ENCODE results near the gene USP50. TPM values are rescaled to one million over a fixed set of nuclear protein-coding genes. Genes with fewer than 3 reads are reported as not detected.
"Not testable (repeated sequence)": the region's sequence is repeated elsewhere in the genome, so short reads cannot be mapped to it uniquely, and the experiment has no call there.

Gene USP50
- not detected for total RNA-seq

DNA sequence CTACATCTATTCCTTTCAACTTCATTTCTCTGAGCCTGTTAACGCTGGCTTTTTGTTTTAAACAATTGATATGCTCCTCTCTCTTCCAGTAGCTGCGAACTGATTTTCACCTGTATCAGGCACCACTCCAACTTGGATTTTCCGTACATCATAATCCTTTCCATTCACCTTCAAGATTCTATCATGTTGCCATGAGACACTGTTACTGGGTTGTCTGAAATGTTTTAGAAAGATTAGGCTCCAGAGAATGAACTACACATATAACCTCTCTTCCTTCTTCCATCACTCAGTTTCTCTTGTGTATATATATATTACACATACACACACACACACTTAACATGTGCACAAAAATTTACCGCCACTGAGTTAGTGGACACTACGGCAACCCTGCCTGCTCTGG lies at the start of gene USP50:
USP50 (minus strand) TSS at position 101 of the 400 bp plus-strand sequence. CDS start 141 bp downstream, outside the sequence.
- no peak for DNase-seq (ENCODE audit: low spot score)
- no peak for ATAC-seq
- no peak within 1 kb of the TSS for H3K27ac Mint-ChIP-seq
- H3K9me3 Mint-ChIP-seq: no peaks in the 10 kb centered on the region
- no peak within 1 kb of the TSS for H3K4me3 Mint-ChIP-seq
- no peaks in the 10 kb centered on the region for H3K36me3 Mint-ChIP-seq
- H3K4me1 Mint-ChIP-seq (ENCODE audit: low read depth in 2 of 2): no peaks in the 10 kb centered on the region
- peaks cover 0 to 10% of the 10 kb centered on the region in 2 donors for H3K27me3 Mint-ChIP-seq

DNA sequence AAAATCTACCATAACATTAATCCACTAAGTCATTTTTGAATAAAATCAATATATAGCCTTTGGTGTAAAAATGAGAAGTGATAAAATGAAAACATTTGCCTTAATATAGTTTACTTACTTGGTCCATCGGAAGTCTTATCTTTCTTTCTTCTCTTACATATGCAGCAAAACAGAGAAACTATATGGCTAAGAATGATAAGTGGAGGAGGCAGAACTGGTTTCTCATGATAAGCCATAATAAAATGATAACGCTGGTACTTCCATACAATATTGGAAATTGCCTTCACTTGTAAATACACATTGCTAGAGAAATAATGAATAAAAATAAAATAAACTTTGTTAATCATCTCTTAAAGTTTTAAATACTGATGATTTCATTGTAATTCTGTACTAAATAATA lies 47.8 kb upstream of the USP50 start:
- H3K27me3 Mint-ChIP-seq: no peaks in the 10 kb centered on the region
- H3K36me3 Mint-ChIP-seq: peaks cover 19% of the 10 kb centered on the region
- DNase-seq (ENCODE audit: low spot score) (no peak), ATAC-seq (no peak)
- no peaks in the 10 kb centered on the region for H3K9me3 Mint-ChIP-seq
- H3K4me1 Mint-ChIP-seq (ENCODE audit: low read depth in 2 of 2): no peaks in the 10 kb centered on the region
- peak overlapping the region in 1 of 2 donors; percentile 60 for H3K27ac Mint-ChIP-seq
- no peak overlapping the region for H3K4me3 Mint-ChIP-seq

DNA sequence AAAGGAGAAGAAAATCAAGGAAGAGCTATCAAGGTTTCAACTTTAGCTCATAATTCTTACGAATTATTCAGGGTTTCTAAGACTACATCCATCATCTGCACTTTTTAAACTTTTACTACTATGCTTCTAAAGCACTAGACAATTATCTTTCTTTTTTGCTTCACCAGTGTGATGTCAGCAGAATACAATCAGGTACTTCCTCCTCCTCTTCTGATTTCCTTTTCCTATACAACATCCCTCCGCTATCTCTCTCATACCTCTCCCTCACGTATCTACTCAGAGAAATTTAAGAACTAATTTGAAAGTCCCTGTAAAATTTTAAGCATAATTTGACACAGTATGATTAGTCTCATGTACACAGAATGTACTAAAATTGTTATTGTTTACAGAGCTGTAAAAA lies 47.3 kb upstream of the USP50 start:
- Mint-ChIP-seq H3K9me3 (no peaks in the 10 kb centered on the region), H3K36me3 (peaks cover 22% of the 10 kb centered on the region), H3K27me3 (no peaks in the 10 kb centered on the region), H3K4me3 (no peak overlapping the region), H3K27ac (peak overlapping the region in 1 of 2 donors; percentile 60), H3K4me1 (ENCODE audit: low read depth in 2 of 2) (no peaks in the 10 kb centered on the region)
- ATAC-seq: no peak
- DNase-seq (ENCODE audit: low spot score): no peak

DNA sequence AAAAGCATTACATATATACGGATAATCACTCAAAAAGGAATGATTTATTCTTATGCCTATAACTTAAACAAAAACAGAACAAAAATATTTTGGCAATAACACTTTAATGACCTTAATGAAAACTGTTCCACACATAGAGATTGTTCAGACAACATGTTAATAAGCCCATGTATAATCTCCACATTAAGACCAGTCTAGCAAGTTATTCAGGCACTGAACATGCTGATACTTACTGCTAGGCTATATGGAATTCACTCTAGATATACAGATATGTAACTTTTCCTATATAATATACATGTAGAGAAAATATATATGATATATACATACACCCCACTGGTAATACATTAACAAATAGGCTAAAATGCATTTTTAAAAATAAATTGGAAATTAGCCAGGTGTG lies 43.8 kb upstream of the USP50 start:
- no peak overlapping the region for H3K27ac Mint-ChIP-seq
- H3K4me1 Mint-ChIP-seq (ENCODE audit: low read depth in 2 of 2): no peaks in the 10 kb centered on the region
- H3K36me3 Mint-ChIP-seq: peaks cover 36% of the 10 kb centered on the region
- no peaks in the 10 kb centered on the region for H3K27me3 Mint-ChIP-seq
- no peak overlapping the region for H3K4me3 Mint-ChIP-seq
- ATAC-seq (no peak), DNase-seq (ENCODE audit: low spot score) (no peak)
- no peaks in the 10 kb centered on the region for H3K9me3 Mint-ChIP-seq

DNA sequence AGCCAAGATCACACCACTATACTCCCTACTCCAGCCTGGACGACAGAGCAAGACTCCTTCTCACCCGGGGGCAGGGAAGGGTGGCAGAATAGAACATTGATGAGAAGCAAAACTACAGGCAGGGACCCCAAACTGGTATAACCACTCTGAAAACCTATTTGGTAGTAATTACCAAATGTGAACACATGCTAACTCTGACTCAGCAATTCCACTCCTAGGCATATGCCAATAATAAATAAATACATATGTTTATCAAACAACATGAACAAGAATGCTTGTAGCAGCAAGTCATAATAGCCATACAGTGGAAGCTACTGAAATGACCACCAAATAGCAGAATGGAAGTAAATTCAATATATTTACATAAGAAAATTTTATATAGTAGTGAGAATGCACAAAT lies 31.0 kb upstream of the USP50 start:
- peaks cover 11% of the 10 kb centered on the region for H3K36me3 Mint-ChIP-seq

DNA sequence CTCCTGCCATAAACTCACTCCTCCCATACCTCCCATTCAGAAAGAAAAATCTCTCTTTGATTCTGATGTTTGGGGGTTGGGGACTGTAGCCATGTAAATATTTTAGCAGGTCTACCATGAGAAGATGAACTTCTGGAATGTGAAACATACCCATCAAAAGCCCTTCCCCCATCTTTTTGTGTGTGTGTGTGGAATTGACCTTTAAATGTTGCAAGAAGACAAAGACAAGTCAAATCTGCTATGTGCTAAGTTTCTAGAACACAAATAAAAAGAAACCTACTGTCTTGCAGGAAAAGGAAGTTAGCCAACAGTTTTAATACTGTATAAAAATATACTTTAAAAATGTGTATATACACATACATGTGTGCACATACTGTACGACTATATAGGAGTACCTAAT lies 29.7 kb upstream of the USP50 start:
- ATAC-seq: no peak
- Mint-ChIP-seq H3K4me1 (ENCODE audit: low read depth in 2 of 2) (no peaks in the 10 kb centered on the region), H3K36me3 (peaks cover 11% of the 10 kb centered on the region), H3K27me3 (no peaks in the 10 kb centered on the region), H3K9me3 (no peaks in the 10 kb centered on the region), H3K4me3 (no peak overlapping the region), H3K27ac (no peak overlapping the region)
- DNase-seq (ENCODE audit: low spot score): no peak

More for the DNA sequence above, 31.0 kb upstream of the USP50 start:
- Mint-ChIP-seq H3K27me3 (no peaks in the 10 kb centered on the region), H3K27ac (no peak overlapping the region), H3K9me3 (no peaks in the 10 kb centered on the region), H3K4me3 (no peak overlapping the region), H3K4me1 (ENCODE audit: low read depth in 2 of 2) (no peaks in the 10 kb centered on the region)
- DNase-seq (ENCODE audit: low spot score): no peak
- ATAC-seq: no peak

DNA sequence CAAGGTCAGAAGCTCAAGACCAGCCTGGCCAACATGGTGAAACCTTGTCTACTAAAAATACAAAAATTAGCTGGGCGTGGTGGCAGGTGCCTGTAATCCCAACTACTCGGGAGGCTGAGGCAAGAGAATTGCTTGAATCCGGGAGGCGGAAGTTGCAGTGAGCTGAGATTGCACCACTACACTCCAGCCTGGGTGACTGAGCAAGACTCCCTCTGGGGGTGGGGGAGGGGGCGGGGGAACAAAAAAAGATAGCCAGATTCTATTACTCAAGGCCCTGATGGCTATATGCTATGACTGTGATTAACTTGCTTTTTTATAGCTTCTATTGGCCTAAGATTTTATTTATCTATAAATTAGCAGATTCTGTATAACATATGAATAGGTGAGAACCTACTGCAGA lies 27.4 kb upstream of the USP50 start:
- H3K4me3 Mint-ChIP-seq; H3K9me3 Mint-ChIP-seq; H3K4me1 Mint-ChIP-seq (ENCODE audit: low read depth in 2 of 2); DNase-seq (ENCODE audit: low spot score); ATAC-seq; H3K27me3 Mint-ChIP-seq; H3K27ac Mint-ChIP-seq: not testable (repeated sequence)
- H3K36me3 Mint-ChIP-seq: peaks cover 11% of the 10 kb centered on the region

DNA sequence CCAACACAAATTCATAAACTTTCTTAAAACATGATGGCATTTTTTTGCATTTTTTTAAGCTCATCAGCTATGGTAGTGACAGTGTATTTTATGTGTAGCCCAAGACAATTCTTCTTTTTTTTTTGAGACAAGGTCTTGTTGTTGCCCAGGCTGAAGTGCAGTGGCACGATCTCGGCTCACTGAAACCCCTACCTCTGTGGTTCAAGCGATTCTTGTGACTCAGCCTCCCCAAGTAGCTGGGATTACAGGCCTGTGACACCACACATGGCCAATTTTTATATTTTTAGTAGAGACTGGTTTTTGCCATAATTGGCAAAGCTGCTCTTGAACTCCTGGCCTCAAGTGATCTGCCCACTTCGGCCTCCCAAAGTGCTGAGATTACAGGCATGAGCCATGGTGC lies 17.3 kb upstream of the USP50 start:
- H3K27ac Mint-ChIP-seq: peak overlapping the region in 1 of 2 donors; percentile 59
- H3K36me3 Mint-ChIP-seq: peaks cover 18% of the 10 kb centered on the region
- peaks cover 14% of the 10 kb centered on the region in 2 donors for H3K4me1 Mint-ChIP-seq (ENCODE audit: low read depth in 2 of 2)
- no peak overlapping the region for H3K4me3 Mint-ChIP-seq
- ATAC-seq (no peak), DNase-seq (ENCODE audit: low spot score) (no peak)
- H3K9me3 Mint-ChIP-seq: no peaks in the 10 kb centered on the region
- H3K27me3 Mint-ChIP-seq: no peaks in the 10 kb centered on the region

DNA sequence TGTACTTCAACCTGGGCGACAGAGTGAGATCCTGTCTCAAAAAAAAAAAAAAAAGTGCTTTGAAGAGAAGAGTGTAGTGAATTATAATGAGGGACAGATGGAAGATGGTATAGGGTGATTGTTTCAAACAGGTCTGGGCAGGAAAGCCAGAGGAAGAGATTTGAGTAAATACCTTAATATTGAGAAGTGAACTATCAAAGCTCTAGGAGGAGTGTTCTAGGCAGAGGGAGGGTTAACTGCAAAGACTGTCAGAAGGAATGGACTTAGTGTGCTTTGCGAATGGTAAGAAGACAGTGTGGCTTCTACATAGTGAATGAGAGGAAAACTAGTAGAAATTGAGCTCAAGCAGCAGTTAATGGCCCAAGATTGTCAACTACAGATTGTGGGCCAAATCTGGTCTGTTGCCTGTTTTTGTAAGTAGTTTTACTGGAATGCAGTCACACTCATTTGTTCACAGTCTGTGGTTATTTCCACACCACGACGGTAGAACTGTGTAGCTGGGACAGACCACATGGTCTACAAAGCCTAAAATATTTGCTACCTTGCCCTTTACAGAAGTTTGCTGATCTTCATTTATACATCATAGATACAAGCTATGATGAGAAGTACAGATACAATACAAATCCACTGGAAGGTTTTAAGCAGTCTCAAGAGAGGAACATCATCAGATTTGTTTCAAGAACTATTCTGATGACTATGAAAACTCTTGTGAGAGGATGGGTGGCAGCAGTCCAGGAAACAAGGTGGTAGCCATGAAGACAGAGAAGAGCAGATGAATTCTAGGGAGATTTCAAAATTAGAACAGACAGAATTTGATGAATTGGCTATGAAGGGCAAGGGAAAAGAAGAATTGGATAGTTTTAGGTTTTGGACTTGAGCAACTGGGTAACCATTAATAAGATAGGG lies 16.5 kb upstream of the USP50 start:
- ATAC-seq (peak; percentile 67 to 80), DNase-seq (ENCODE audit: low spot score) (no peak)
- Mint-ChIP-seq H3K27ac (peak overlapping the region; percentile 59 to 80), H3K4me3 (peak overlapping the region; percentile 26), H3K4me1 (ENCODE audit: low read depth in 2 of 2) (peaks cover 14% of the 10 kb centered on the region in 2 donors), H3K36me3 (peaks cover 18% of the 10 kb centered on the region), H3K27me3 (no peaks in the 10 kb centered on the region), H3K9me3 (no peaks in the 10 kb centered on the region)

DNA sequence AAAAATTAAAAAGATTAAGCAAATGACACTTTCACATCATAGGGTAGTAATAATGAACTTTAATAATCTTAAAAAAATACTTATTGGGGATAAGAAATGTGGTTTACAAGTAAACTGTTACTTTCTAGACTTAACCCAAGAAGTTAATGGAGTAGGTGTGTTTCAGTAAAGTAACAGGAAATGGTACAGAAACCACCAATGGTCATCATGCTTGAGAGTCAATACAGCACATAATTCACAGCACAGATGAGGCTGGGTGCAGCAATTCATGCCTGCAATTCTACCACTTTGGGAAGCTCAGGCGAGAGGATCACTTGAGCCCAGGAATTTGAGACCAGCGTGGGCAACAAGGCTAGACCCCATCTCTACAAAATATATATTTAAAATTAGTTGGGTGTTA lies 11.5 kb upstream of the USP50 start:
- no peak for DNase-seq (ENCODE audit: low spot score)
- Mint-ChIP-seq H3K9me3 (no peaks in the 10 kb centered on the region), H3K27me3 (no peaks in the 10 kb centered on the region), H3K4me1 (ENCODE audit: low read depth in 2 of 2) (peaks cover 19 to 21% of the 10 kb centered on the region in 2 donors), H3K4me3 (no peak overlapping the region), H3K27ac (no peak overlapping the region), H3K36me3 (peaks cover 12% of the 10 kb centered on the region)
- ATAC-seq: peak in 1 of 2 donors; percentile 61

DNA sequence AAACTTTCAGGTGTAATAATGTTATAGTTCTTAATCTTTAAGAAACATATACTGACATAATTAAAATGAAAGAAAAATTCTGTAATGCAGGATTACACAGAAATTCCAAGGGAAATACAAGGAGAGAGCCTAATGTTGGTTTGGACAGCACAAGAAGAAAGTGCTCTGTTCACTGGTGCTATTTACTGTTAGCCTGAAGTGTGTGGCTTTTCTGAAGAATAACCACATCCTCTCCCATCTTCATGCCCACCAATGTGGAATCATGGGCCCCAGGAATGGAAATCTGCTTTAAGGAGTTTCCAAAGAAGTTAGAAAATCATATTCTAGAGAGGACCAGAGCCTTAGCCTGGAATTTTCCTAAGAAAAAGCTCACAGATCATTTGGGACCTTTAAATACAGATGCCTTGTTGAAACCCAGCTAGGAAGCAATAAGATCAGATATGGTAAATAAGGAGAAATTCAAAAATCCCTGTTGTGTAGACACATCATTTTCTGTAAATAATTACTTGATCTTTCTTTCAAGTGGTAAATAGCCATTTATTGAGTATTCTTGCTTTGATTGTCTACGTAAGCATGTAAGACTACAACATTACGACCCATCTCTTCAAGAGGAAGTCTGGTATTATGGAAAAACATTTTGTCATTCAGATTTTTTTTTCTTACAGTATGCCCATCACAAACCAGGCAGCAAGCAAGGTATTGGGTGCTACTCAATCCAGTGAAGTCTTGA lies 10.3 kb upstream of the USP50 start:
- H3K4me3 Mint-ChIP-seq: no peak overlapping the region
- no peak for ATAC-seq

DNA sequence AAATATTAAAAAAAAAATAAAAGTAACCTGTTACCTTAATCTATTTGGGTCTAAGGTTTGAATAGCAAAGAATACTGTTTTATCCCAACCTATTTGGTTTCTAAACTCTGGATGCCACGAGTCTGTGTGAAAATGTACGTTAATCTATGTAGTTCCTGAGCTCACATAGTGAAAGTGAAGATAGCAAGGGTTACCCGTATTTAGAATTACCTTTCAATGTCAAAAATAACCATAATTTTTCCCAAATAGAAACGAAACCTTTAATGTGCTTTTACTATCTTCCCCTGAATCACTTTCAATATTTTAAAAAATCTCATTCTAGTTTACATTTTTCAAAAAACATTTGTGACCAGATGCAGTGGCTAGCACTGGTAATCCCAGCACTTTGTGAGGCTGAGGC lies 5.8 kb upstream of the USP50 start:
- H3K36me3 Mint-ChIP-seq: no peaks in the 10 kb centered on the region
- no peak overlapping the region for H3K4me3 Mint-ChIP-seq
- DNase-seq (ENCODE audit: low spot score) (no peak), ATAC-seq (no peak)
- peaks cover 0 to under 1% of the 10 kb centered on the region in 2 donors for H3K27me3 Mint-ChIP-seq
- no peak overlapping the region for H3K27ac Mint-ChIP-seq
- H3K9me3 Mint-ChIP-seq: no peaks in the 10 kb centered on the region
- peaks cover 10 to 13% of the 10 kb centered on the region in 2 donors for H3K4me1 Mint-ChIP-seq (ENCODE audit: low read depth in 2 of 2)

More for the DNA sequence above, 10.3 kb upstream of the USP50 start:
- peaks cover 4% of the 10 kb centered on the region for H3K36me3 Mint-ChIP-seq
- H3K9me3 Mint-ChIP-seq: no peaks in the 10 kb centered on the region
- H3K27me3 Mint-ChIP-seq: no peaks in the 10 kb centered on the region
- no peak for DNase-seq (ENCODE audit: low spot score)
- peaks cover 10 to 13% of the 10 kb centered on the region in 2 donors for H3K4me1 Mint-ChIP-seq (ENCODE audit: low read depth in 2 of 2)
- H3K27ac Mint-ChIP-seq: peak overlapping the region; percentile 27 to 31

DNA sequence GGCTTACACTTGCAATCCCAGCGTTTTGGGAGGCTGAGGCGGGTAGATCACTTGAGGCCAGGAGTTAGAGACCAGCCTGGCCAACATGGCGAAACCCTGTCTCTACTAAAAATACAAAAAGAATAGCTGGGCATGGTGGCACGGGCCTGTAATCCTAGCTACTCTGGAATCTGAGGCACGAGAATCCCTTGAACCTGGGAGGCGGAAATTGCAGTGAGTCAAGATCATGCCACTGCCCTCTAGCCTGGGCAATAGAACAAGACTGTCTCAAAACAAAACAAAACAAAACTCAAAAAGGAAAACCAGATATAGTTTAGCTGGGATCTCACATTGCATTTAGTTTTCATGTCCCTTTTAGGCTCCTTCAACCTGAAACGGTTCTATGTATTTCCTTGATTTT lies 2.9 kb upstream of the USP50 start:
- DNase-seq (ENCODE audit: low spot score) (no peak), ATAC-seq (no peak)
- Mint-ChIP-seq H3K4me3 (no peak overlapping the region), H3K36me3 (no peaks in the 10 kb centered on the region), H3K4me1 (ENCODE audit: low read depth in 2 of 2) (no peaks in the 10 kb centered on the region), H3K9me3 (no peaks in the 10 kb centered on the region), H3K27ac (no peak overlapping the region), H3K27me3 (peaks cover 0 to 10% of the 10 kb centered on the region in 2 donors)

DNA sequence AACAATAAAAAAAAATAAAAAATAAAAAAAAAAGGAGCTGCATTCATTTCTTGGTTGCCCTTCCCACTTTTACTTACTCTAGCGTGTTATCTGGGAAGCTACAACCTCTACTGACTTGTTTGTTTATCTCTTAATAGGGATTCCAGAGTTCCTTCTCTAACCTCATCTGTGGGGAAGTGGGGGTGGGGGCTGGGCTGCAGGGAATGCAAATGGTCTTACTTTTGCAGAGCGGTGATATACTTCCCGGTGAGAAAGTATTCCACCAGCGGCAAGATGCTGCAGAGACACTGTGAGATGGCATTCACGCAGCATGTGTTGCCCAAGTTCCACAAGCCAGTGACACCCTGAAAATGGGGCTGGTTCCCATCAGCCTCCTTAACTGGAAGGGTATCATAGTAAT lies 2.1 kb downstream of the USP50 start:
- H3K27ac Mint-ChIP-seq: no peak overlapping the region

More for the DNA sequence above, 2.1 kb downstream of the USP50 start:
- Mint-ChIP-seq H3K27me3 (peaks cover 2 to 10% of the 10 kb centered on the region in 2 donors), H3K4me1 (ENCODE audit: low read depth in 2 of 2) (no peaks in the 10 kb centered on the region), H3K4me3 (no peak overlapping the region), H3K9me3 (no peaks in the 10 kb centered on the region), H3K36me3 (no peaks in the 10 kb centered on the region)
- ATAC-seq: no peak
- no peak for DNase-seq (ENCODE audit: low spot score)

Data from natural killer cell treated with Interleukin-12 subunit alpha and Interleukin-12 subunit beta and Interleukin-15 and Interleukin-18, amount 100 ng/mL, for 72 hours (primary cell).